NCI-H748 (cell line): ENCODE results near the gene PEA15.
A peak's percentile ranks its signal among the peaks of the same experiment; 100 is the strongest.

Experiments used
- DNase-seq: peaks from one replicate; lab custom pipeline; 2025; ENCODE audit not compliant: unreplicated experiment; lab: John Stamatoyannopoulos, UW

Gene PEA15

GRCh38 chr1:160207771-160208556 lies 2.8 kb downstream of the PEA15 start:
- no peak for DNase-seq

- no peak for DNase-seq
Observed at GRCh38 chr1:160208557-160209320, 3.6 kb downstream of the PEA15 start.

GRCh38 chr1:160209321-160210046 lies 4.3 kb downstream of the PEA15 start:
- DNase-seq, result no peak

GRCh38 chr1:160210561-160210960 lies 5.4 kb downstream of the PEA15 start:
- DNase-seq, result no peak

GRCh38 chr1:160211046-160211790 lies 6.0 kb downstream of the PEA15 start:
- DNase-seq, result peak; percentile 32

- no peak for DNase-seq
Observed at GRCh38 chr1:160214481-160215140, 9.4 kb downstream of the PEA15 start.

- DNase-seq, result no peak
Observed at GRCh38 chr1:160216301-160216700, 11.1 kb downstream of the PEA15 start.

- DNase-seq, result peak; percentile 42
Observed at GRCh38 chr1:160217481-160218051, 12.4 kb downstream of the PEA15 start.

- DNase-seq, result no peak
Observed at GRCh38 chr1:160219062-160219929, 14.1 kb downstream of the PEA15 start.

GRCh38 chr1:160220301-160220700 lies 15.1 kb downstream of the PEA15 start:
- no peak for DNase-seq

GRCh38 chr1:160221089-160221488 lies 15.9 kb downstream of the PEA15 start:
- DNase-seq, result no peak

GRCh38 chr1:160222546-160222945 lies 17.4 kb downstream of the PEA15 start:
- no peak for DNase-seq

GRCh38 chr1:160224606-160225005 lies 19.4 kb downstream of the PEA15 start:
- no peak for DNase-seq

GRCh38 chr1:160225345-160225744 lies 20.2 kb downstream of the PEA15 start:
- no peak for DNase-seq

- DNase-seq, result no peak
Observed at GRCh38 chr1:160226623-160227022, 21.4 kb downstream of the PEA15 start.

- no peak for DNase-seq
Observed at GRCh38 chr1:160227034-160227433, 21.9 kb downstream of the PEA15 start.

GRCh38 chr1:160227561-160227960 lies 22.4 kb downstream of the PEA15 start:
- DNase-seq, result no peak

- DNase-seq, result no peak
Observed at GRCh38 chr1:160228431-160228830, 23.2 kb downstream of the PEA15 start.

- DNase-seq, result no peak
Observed at GRCh38 chr1:160232911-160233310, 27.7 kb downstream of the PEA15 start.
